Mesenchymal stem cell (in vitro differentiated cells and primary cell): ENCODE results near the gene FCRLA.
"Not testable (repeated sequence)": the region's sequence is repeated elsewhere in the genome, so short reads cannot be mapped to it uniquely, and the experiment has no call there.

Experiments used
- DNase-seq: peaks from one replicate; pipeline ENCODE4 v3.0.0-alpha.2; 2013
- H2AFZ ChIP-seq: one replicate; pipeline ENCODE4 v1.6.1; 2013; ENCODE audit warnings: low read depth, mild to moderate bottlenecking, control low read depth, inconsistent platforms, low read length, moderate library complexity
- H2AK5ac ChIP-seq: 2 replicates; pipeline ENCODE4 v1.6.1; 2013; ENCODE audit warnings: low read length, moderate library complexity, mild to moderate bottlenecking, inconsistent platforms; ENCODE audit not compliant: severe bottlenecking
- H2BK120ac ChIP-seq: one replicate; pipeline ENCODE4 v1.6.1; 2013; ENCODE audit warnings: low read depth, mild to moderate bottlenecking, inconsistent platforms, low read length, moderate library complexity
- H2BK12ac ChIP-seq, 2 experiments: one replicate each; pipeline ENCODE4 v1.6.1; 2013; ENCODE audit warnings: inconsistent platforms in 2 of 2, low read length in 2 of 2, mild to moderate bottlenecking in 2 of 2, moderate library complexity in 2 of 2, control low read depth in 1 of 2
- H2BK15ac ChIP-seq: one replicate; pipeline ENCODE4 v1.6.1; 2013; ENCODE audit warnings: mild to moderate bottlenecking, low read depth, inconsistent platforms; ENCODE audit not compliant: poor library complexity, severe bottlenecking
- H2BK5ac ChIP-seq: 2 replicates; pipeline ENCODE4 v1.6.1; 2013; ENCODE audit warnings: low read depth, mild to moderate bottlenecking, low read length, control low read depth, inconsistent platforms; ENCODE audit not compliant: poor library complexity, severe bottlenecking
- H3K14ac ChIP-seq, 2 experiments: one replicate each; pipeline ENCODE4 v1.6.1; 2013; ENCODE audit warnings: inconsistent platforms in 2 of 2, low read length in 2 of 2, control low read depth in 1 of 2, mild to moderate bottlenecking in 1 of 2, moderate library complexity in 1 of 2
- H3K18ac ChIP-seq, 2 experiments: one replicate each; pipeline ENCODE4 v1.6.1; 2013; ENCODE audit warnings: inconsistent platforms in 2 of 2, low read length in 2 of 2, control low read depth in 1 of 2, low read depth in 1 of 2, mild to moderate bottlenecking in 1 of 2
- H3K23ac ChIP-seq, 2 experiments: one replicate each; pipeline ENCODE4 v1.6.1; 2013; ENCODE audit warnings: inconsistent platforms in 2 of 2, low read length in 2 of 2, mild to moderate bottlenecking in 2 of 2, moderate library complexity in 2 of 2, control low read depth in 1 of 2
- H3K27ac ChIP-seq: 2 replicates; pipeline ENCODE4 v1.5.1; 2013; ENCODE audit warnings: mild to moderate bottlenecking, moderate library complexity, low read length, control low read depth, inconsistent platforms; ENCODE audit not compliant: poor library complexity, severe bottlenecking
- H3K27me3 ChIP-seq, 2 experiments: 2 replicates each; pipeline versions ENCODE4 v1.6.1 to v1.7.0; 2013; ENCODE audit warnings: low read length in 2 of 2, mild to moderate bottlenecking in 2 of 2, moderate library complexity in 2 of 2, control low read depth in 1 of 2, inconsistent platforms in 1 of 2; ENCODE audit not compliant: control insufficient read depth in 1 of 2, insufficient read depth in 1 of 2
- H3K36me3 ChIP-seq, 2 experiments: 2 replicates each; pipeline versions ENCODE4 v1.6.1 to v1.7.0; 2013; ENCODE audit warnings: low read length in 2 of 2, control low read depth in 1 of 2, inconsistent platforms in 1 of 2, low read depth in 1 of 2, mild to moderate bottlenecking in 1 of 2; ENCODE audit not compliant: insufficient read depth in 2 of 2, control insufficient read depth in 1 of 2
- H3K4ac ChIP-seq, 2 experiments: one replicate each; pipeline ENCODE4 v1.6.1; 2013; ENCODE audit warnings: inconsistent platforms in 2 of 2, low read length in 2 of 2, mild to moderate bottlenecking in 2 of 2, moderate library complexity in 2 of 2, control low read depth in 1 of 2, low read depth in 1 of 2
- H3K4me1 ChIP-seq: 2 replicates; pipeline ENCODE4 v1.6.1; 2013; ENCODE audit warnings: low read depth, low read length, control low read depth; ENCODE audit not compliant: control insufficient read depth, insufficient read depth
- H3K4me2 ChIP-seq: 2 replicates; pipeline ENCODE4 v1.6.1; 2013; ENCODE audit warnings: low read length, mild to moderate bottlenecking, inconsistent platforms; ENCODE audit not compliant: poor library complexity, severe bottlenecking
- H3K4me3 ChIP-seq, 2 experiments: 2 replicates each; pipeline versions ENCODE4 v1.5.1 to v1.7.0; 2013; ENCODE audit warnings: low read length in 2 of 2, mild to moderate bottlenecking in 2 of 2, control low read depth in 1 of 2, low read depth in 1 of 2; ENCODE audit not compliant: insufficient read depth in 1 of 2
- H3K79me1 ChIP-seq: replicated peaks from 2 replicates; pipeline ENCODE4 v1.6.1; 2013; ENCODE audit warnings: mild to moderate bottlenecking, control low read depth, low read length, inconsistent platforms; ENCODE audit not compliant: poor library complexity, severe bottlenecking
- H3K9ac ChIP-seq: 2 replicates; pipeline ENCODE4 v1.7.0; 2013; ENCODE audit warnings: mild to moderate bottlenecking, low read length, moderate library complexity
- H3K9me3 ChIP-seq: 2 replicates; pipeline ENCODE4 v1.7.0; 2013; ENCODE audit warnings: mild to moderate bottlenecking, low read length; ENCODE audit not compliant: control insufficient read depth
- H4K8ac ChIP-seq: one replicate; pipeline ENCODE4 v1.6.1; 2013; ENCODE audit warnings: inconsistent platforms, mild to moderate bottlenecking, low read length, moderate library complexity
- H4K91ac ChIP-seq: one replicate; pipeline ENCODE4 v1.6.1; 2013; ENCODE audit warnings: mild to moderate bottlenecking, low read length, inconsistent platforms
- WGBS: methylation state at CpG from one replicate; pipeline ENCODE4 v1.1.7; 2013; ENCODE audit warnings: mixed read lengths; 5-methylcytosine and 5-hydroxymethylcytosine counted together

The FCRLA gene

DNA sequence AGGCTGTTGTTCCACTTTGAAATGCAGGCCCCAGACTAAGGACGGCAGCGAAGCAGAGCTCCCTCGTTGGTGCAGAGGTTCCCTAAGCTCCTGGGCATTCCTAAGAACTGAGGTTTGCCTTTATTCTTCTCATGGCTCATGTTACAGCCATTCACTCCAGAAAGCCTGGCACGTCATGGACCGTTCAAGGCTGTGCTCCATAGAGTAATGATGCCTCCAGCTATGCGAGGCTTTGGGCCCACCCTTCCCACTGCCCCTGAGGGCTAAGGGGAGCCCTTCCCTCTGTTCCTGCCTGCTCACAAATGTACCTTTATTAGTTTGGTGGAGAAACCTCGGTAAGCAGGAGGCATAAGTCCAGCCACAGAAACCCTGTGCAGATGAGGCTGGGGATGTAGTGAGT, 33.6 kb upstream of the FCRLA start:
- H3K14ac ChIP-seq, H2AK5ac ChIP-seq, H4K8ac ChIP-seq, H3K4me1 ChIP-seq, H3K18ac ChIP-seq, H2BK120ac ChIP-seq, DNase-seq, H4K91ac ChIP-seq, H3K4me2 ChIP-seq, H3K79me1 ChIP-seq, H2BK12ac ChIP-seq, H2BK15ac ChIP-seq, H3K4ac ChIP-seq, H3K36me3 ChIP-seq, H2BK5ac ChIP-seq, H3K23ac ChIP-seq, H3K27ac ChIP-seq, H2AFZ ChIP-seq, H3K9ac ChIP-seq, H3K4me3 ChIP-seq, H3K9me3 ChIP-seq: not testable (repeated sequence)
- peaks cover 0 to 13% of the 10 kb centered on the region in 2 experiments for H3K27me3 ChIP-seq
- WGBS = 89% methylated on average over 5 of the region's 7 CpGs

GRCh38 chr1:161674447-161674846, 32.6 kb upstream of the FCRLA start:
- H3K4me1 ChIP-seq, H2AFZ ChIP-seq, H4K91ac ChIP-seq, H3K9me3 ChIP-seq, H4K8ac ChIP-seq, H3K14ac ChIP-seq, H2BK15ac ChIP-seq, H3K79me1 ChIP-seq, H3K27ac ChIP-seq, H3K4me2 ChIP-seq, H3K4ac ChIP-seq, H3K23ac ChIP-seq, DNase-seq, H2AK5ac ChIP-seq, H3K18ac ChIP-seq, H3K36me3 ChIP-seq, H3K4me3 ChIP-seq, H3K9ac ChIP-seq, H2BK5ac ChIP-seq, H2BK12ac ChIP-seq, H2BK120ac ChIP-seq: not testable (repeated sequence)
- H3K27me3 ChIP-seq = peaks cover 0 to 13% of the 10 kb centered on the region in 2 experiments
- no CpG with 5 or more reads among the region's 3 CpGs for WGBS

GRCh38 chr1:161674908-161675307, 32.1 kb upstream of the FCRLA start:
- H3K18ac ChIP-seq, H3K9ac ChIP-seq, DNase-seq, H2BK15ac ChIP-seq, H3K23ac ChIP-seq, H3K79me1 ChIP-seq, H4K91ac ChIP-seq, H3K4me3 ChIP-seq, H3K14ac ChIP-seq, H2AFZ ChIP-seq, H3K36me3 ChIP-seq, H2AK5ac ChIP-seq, H2BK120ac ChIP-seq, H2BK5ac ChIP-seq, H4K8ac ChIP-seq, H3K4me2 ChIP-seq, H3K4me1 ChIP-seq, H3K4ac ChIP-seq, H3K9me3 ChIP-seq, H3K27ac ChIP-seq, H2BK12ac ChIP-seq: not testable (repeated sequence)
- WGBS = 90% methylated on average over 2 of the region's 3 CpGs
- peaks cover 0 to 13% of the 10 kb centered on the region in 2 experiments for H3K27me3 ChIP-seq

GRCh38 chr1:161676441-161676840, 30.6 kb upstream of the FCRLA start:
- Histone ChIP-seq H3K9ac (no peak overlapping the region), H3K4ac (no peak overlapping the region), H3K4me2 (no peak overlapping the region), H3K18ac (no peak overlapping the region), H3K27ac (no peak overlapping the region), H2BK12ac (no peak overlapping the region), H2BK5ac (no peak overlapping the region), H2AK5ac (no peak overlapping the region), H4K8ac (no peak overlapping the region), H4K91ac (no peak overlapping the region), H3K4me1 (no peaks in the 10 kb centered on the region), H2AFZ (no peak overlapping the region), H3K79me1 (no peaks in the 10 kb centered on the region), H2BK120ac (no peak overlapping the region), H3K23ac (no peak overlapping the region), H3K14ac (no peak overlapping the region), H3K9me3 (no peaks in the 10 kb centered on the region), H3K4me3 (no peak overlapping the region), H3K36me3 (no peaks in the 10 kb centered on the region), H3K27me3 (peaks cover 0 to 18% of the 10 kb centered on the region in 2 experiments), H2BK15ac (no peak overlapping the region)
- no peak for DNase-seq
- 82% methylated on average over 2 of the region's 2 CpGs for WGBS
